Chondrocyte (in vitro differentiated cells): ENCODE data around the gene KIF24. TPM values are rescaled to one million over a fixed set of nuclear protein-coding genes. Genes with fewer than 3 reads are reported as not detected.
"Not testable (repeated sequence)": the region's sequence is repeated elsewhere in the genome, so short reads cannot be mapped to it uniquely, and the experiment has no call there.

Source experiments
- DNase-seq: peaks from one replicate; pipeline ENCODE4 v3.0.0; 2021; ENCODE audit warnings: mixed read lengths, low spot score
- H3K27ac Mint-ChIP-seq: one replicate; pipeline ENCODE4 v1.8.0; 2021; ENCODE audit warnings: mild to moderate bottlenecking, moderate library complexity, mixed read lengths; ENCODE audit not compliant: unreplicated experiment
- H3K27me3 Mint-ChIP-seq: 2 replicates; pipeline ENCODE4 v1.8.0; 2021; ENCODE audit warnings: low read depth, mixed read lengths
- H3K36me3 Mint-ChIP-seq: 2 replicates; pipeline ENCODE4 v1.8.0; 2021; ENCODE audit warnings: low read depth, mixed read lengths
- H3K4me1 Mint-ChIP-seq: 2 replicates; pipeline ENCODE4 v1.8.0; 2021; ENCODE audit warnings: low read depth, mild to moderate bottlenecking, mixed read lengths
- H3K4me3 Mint-ChIP-seq: one replicate; pipeline ENCODE4 v1.8.0; 2021; ENCODE audit warnings: mild to moderate bottlenecking, moderate library complexity, mixed read lengths; ENCODE audit not compliant: unreplicated experiment
- H3K9me3 Mint-ChIP-seq: 2 replicates; pipeline ENCODE4 v1.8.0; 2021; ENCODE audit warnings: low read depth, mixed read lengths
- CTCF ChIP-seq: fragments of 200-600 bp; sonication (generic); IDR thresholded peaks from 2 replicates; pipeline ENCODE4 v1.5.0; 2021; ENCODE audit warnings: antibody characterized with exemption, mild to moderate bottlenecking, moderate library complexity
- total RNA-seq: library from RNA; stranded (reverse); gene quantifications from 3 replicates; pipeline ENCODE4 v1.2.1, GENCODE V29; 2021

The KIF24 gene
- total RNA-seq, 1 donor from 2014 or later, result 0.90 TPM

- Mint-ChIP-seq H3K4me1 (peaks cover 5% of the 10 kb centered on the region), H3K4me3 (no peak overlapping the region), H3K27ac (no peak overlapping the region), H3K27me3 (no peaks in the 10 kb centered on the region), H3K36me3 (peaks cover 14% of the 10 kb centered on the region), H3K9me3 (peaks cover 6% of the 10 kb centered on the region)
- no peak for TF ChIP-seq CTCF
- no peak for DNase-seq
Observed at GRCh38 chr9:34366365-34366764, 37.3 kb upstream of the KIF24 start.

GRCh38 chr9:34365282-34365681 lies 36.2 kb upstream of the KIF24 start:
- Mint-ChIP-seq H3K27ac (no peak overlapping the region), H3K4me3 (no peak overlapping the region), H3K9me3 (peaks cover 6% of the 10 kb centered on the region), H3K27me3 (no peaks in the 10 kb centered on the region), H3K36me3 (peaks cover 8% of the 10 kb centered on the region), H3K4me1 (peaks cover 5% of the 10 kb centered on the region)
- DNase-seq, result no peak
- no peak for TF ChIP-seq CTCF

- H3K27ac Mint-ChIP-seq, result no peak overlapping the region
- H3K27me3 Mint-ChIP-seq, result no peaks in the 10 kb centered on the region
- TF ChIP-seq CTCF, result no peak
- peaks cover 6% of the 10 kb centered on the region for H3K9me3 Mint-ChIP-seq
- peaks cover 5% of the 10 kb centered on the region for H3K4me1 Mint-ChIP-seq
- H3K36me3 Mint-ChIP-seq, result peaks cover 2% of the 10 kb centered on the region
- DNase-seq, result peak; percentile 53
- no peak overlapping the region for H3K4me3 Mint-ChIP-seq
Observed at GRCh38 chr9:34363619-34364351, 34.7 kb upstream of the KIF24 start.

- no peak overlapping the region for H3K27ac Mint-ChIP-seq
- peaks cover 7% of the 10 kb centered on the region for H3K9me3 Mint-ChIP-seq
- peak; percentile 20 for DNase-seq
- no peak for TF ChIP-seq CTCF
- no peak overlapping the region for H3K4me3 Mint-ChIP-seq
- no peaks in the 10 kb centered on the region for H3K27me3 Mint-ChIP-seq
- H3K4me1 Mint-ChIP-seq, result peaks cover 5% of the 10 kb centered on the region
- peaks cover 4% of the 10 kb centered on the region for H3K36me3 Mint-ChIP-seq
Observed at GRCh38 chr9:34362614-34363214, 33.6 kb upstream of the KIF24 start.

- DNase-seq, H3K27me3 Mint-ChIP-seq, H3K27ac Mint-ChIP-seq, H3K36me3 Mint-ChIP-seq, H3K4me1 Mint-ChIP-seq, H3K4me3 Mint-ChIP-seq: not testable (repeated sequence)
- peaks cover 19% of the 10 kb centered on the region for H3K9me3 Mint-ChIP-seq
Observed at GRCh38 chr9:34352957-34353356, 23.9 kb upstream of the KIF24 start.

- H3K4me1 Mint-ChIP-seq, H3K4me3 Mint-ChIP-seq, DNase-seq, H3K27ac Mint-ChIP-seq, H3K27me3 Mint-ChIP-seq, H3K36me3 Mint-ChIP-seq: not testable (repeated sequence)
- H3K9me3 Mint-ChIP-seq, result peaks cover 12% of the 10 kb centered on the region
Observed at GRCh38 chr9:34352122-34352652, 23.1 kb upstream of the KIF24 start.
